Activated T-cell treated with anti-CD3 and anti-CD28 coated beads for 4 hours (primary cell): ENCODE measurements around the gene ITIH3.
"Not testable (repeated sequence)": the region's sequence is repeated elsewhere in the genome, so short reads cannot be mapped to it uniquely, and the experiment has no call there.

Source experiments
- DNase-seq: peaks from one replicate; pipeline ENCODE4 v3.0.0-alpha.2; 2020

The ITIH3 gene, protein sequence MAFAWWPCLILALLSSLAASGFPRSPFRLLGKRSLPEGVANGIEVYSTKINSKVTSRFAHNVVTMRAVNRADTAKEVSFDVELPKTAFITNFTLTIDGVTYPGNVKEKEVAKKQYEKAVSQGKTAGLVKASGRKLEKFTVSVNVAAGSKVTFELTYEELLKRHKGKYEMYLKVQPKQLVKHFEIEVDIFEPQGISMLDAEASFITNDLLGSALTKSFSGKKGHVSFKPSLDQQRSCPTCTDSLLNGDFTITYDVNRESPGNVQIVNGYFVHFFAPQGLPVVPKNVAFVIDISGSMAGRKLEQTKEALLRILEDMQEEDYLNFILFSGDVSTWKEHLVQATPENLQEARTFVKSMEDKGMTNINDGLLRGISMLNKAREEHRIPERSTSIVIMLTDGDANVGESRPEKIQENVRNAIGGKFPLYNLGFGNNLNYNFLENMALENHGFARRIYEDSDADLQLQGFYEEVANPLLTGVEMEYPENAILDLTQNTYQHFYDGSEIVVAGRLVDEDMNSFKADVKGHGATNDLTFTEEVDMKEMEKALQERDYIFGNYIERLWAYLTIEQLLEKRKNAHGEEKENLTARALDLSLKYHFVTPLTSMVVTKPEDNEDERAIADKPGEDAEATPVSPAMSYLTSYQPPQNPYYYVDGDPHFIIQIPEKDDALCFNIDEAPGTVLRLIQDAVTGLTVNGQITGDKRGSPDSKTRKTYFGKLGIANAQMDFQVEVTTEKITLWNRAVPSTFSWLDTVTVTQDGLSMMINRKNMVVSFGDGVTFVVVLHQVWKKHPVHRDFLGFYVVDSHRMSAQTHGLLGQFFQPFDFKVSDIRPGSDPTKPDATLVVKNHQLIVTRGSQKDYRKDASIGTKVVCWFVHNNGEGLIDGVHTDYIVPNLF

DNA sequence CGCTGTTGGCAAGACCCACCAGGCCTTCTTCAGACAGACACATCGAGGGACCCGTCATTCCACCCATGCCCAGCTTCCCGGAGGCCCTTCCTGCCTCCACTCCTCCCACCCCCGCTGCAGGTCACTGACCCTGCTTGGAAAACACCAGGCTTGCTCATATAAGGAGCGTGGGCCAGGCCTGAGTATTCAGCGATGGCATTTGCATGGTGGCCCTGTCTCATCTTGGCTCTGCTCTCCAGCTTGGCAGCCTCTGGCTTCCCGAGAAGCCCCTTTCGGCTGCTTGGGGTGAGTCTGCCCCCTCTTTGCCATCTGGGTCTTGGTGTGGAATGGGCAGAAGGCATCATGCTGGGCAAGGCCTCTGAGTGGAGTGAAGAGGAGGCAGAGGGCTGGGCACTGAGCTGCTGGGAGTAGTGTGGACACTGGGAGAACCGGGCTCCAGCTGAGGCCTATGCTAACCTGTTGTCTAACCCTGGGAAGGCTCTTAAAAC is at the start of gene ITIH3:
ITIH3 (plus strand) TSS at position 185 of the 488 bp plus-strand sequence; CDS start at position 193, 8 bp downstream.
- DNase-seq, result no peak

DNA sequence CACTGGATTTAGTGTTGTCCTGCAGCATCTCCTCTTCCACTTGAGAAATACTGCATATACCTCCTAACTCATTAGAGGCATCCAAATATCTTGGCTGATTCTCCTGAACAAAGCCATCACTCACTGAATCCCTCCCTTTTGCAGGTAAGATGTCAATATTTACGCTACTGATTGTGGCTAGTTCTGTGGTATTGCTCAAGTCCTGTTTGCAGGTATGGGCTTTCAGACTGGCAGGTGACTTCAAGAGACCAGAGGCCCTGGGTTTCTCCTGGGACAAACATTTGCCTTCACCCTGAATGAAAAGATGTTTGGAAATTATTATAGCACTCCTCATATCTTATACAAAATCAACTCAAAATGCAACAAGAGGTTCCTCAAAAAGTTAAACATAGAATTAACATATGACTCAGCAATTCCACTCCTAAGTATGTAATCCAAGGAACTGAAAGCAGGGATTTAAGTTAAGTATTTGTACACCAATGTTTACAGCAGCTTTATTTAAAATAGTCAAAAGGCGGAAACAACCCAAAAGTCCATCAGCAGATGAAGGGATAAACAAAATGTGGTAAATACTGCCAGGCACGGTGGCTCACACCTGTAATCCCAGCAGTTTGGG is 42.4 kb upstream of the ITIH3 start:
- DNase-seq, result no peak

DNA sequence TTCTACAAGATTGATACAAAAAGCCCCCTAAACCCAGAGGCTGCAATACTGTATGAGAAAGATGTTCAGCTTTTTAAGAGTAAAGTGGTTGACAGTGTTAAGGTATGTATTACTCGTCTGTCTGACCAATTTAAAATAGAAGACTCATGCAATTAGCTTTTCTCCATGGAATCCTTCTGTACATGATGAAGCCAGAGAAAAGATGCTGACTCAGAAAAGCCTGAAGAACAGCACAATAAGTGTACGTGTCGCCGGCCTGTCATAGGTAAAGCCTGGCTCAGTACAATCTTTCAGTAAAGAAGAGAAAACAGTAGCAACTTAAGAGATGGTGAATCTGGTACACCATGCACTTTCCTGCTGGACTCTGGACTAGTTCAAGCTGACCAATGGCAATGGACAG is 40.2 kb upstream of the ITIH3 start:
- no peak for DNase-seq

DNA sequence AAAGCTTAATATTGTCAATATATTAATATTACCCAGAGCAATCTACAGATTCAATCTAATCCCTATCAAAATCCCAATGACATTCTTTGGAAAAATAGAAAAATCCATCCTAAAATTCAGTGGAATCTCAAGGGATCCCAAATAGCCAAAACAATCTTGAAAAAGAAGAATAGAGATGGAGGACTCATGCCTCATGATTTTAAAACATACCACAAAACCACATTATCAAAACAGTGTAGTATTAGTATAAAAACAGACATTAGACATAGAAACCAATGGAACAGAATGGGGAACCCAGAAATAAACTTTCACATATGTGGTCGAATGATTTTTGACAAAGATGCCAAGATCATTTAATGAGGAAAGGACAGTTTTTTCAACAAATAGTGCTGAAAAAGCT is 38.5 kb upstream of the ITIH3 start:
- DNase-seq, result no peak

DNA sequence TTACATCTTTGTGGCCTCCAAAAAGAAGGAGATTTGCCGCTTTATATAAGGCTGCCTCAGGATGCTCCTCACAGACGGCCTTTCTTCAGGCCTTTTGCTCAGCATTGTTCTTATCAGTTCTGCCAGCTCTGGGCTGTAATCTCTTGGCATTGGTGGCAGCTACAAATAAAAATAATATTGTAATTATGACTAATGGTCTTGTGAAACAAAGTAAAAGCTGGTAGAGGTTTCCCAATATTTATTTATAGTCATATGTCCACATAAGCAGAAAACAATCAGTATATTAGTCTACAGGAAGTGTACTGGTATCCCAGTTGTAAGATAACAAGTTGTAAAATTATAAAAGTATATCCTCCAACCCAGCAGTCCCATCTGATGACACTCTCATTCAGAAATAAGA is 31.1 kb upstream of the ITIH3 start:
- no peak for DNase-seq

DNA sequence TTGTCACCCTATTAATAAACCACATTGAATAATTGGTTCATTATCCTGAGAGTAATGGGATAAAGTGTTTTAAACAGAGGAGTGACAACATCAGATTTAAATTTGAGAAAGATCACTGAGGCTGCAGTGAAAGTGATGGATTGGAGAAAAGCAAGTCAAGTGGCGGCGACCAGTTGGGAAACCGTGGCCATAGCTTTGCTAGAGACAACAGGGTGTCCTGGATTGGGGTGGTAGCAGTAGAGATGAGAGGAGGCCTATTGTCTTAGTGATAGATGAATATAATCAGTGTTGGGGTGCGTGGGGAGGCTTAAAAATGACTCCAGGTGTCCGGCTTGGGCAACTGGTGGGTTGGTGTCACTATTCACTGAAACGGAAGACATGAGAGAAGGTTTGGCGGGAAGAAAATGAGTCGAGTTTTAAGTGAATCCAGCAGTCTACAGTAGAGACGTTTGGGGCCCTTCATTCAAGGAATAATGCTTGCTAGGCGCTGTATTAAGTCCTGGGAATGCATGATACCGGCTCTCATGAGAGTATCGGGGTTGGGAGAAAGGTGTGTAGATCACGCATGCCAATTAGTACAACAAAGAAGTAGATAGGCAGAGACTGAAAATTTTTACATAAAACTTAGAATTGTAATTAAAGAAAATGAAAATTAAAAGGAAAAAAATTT is 24.7 kb upstream of the ITIH3 start:
- no peak for DNase-seq

DNA sequence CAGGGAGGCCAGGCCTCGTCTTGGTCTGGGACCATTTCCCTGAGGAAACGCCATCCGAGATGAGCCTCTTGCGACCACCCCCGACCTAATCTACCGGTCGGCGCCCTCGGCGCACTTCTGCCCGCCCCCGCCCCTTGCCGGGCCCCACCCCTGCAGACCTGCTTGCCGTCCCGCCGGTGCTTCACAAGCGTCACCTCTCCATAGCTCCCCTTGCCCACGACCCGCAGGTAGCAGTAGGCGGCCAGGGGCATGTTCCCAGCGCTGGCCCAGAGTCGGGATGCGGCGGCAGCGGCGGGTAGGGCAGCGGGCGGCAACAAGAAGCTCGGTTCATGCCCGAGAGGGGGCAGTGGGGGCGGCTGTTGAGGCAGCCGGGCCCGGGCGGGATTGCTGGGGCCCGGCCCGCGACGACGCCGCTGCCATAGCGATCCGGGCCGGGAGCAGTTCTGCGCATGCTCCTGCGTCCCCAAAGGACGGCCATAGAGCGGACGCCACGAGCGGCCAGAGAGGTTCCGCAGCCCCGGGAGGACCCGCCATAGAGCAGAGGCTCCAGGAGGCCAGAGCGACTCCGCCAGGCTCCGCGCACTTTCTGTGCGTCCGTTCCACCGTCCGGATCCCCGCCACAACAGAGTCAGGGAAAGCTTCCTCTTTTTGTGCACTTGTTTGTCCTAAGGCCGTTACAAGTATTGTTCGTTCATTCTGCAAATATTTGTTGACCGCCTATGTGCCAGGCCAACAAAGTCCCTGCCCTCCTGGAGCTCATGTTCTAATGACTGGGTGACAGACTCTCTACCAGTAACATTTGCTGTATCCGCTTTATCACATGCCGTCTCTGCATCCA is 23.9 kb upstream of the ITIH3 start, which contains the start of gene NEK4:
NEK4 (minus strand) TSS at position 445 of the 838 bp plus-strand sequence; CDS start at position 251, 194 bp downstream.
- peak; percentile 57 for DNase-seq

DNA sequence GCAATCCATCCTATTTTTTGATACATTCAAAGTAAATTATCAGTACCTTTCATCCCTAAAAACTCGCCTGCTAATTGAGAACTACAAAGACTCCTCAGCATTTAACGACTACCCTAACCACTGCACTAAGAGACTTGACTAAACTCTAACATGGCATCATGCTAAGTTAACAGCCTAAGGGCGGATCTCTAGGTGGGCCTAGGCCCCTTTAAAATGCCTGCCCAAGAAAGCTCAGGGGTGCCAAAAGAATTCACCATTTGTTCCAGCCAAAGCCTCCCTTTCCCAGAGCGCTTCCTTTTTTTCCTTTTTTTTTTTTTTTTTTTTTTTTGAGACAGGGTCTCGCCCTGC is 23.3 kb upstream of the ITIH3 start:
- DNase-seq, result no peak

DNA sequence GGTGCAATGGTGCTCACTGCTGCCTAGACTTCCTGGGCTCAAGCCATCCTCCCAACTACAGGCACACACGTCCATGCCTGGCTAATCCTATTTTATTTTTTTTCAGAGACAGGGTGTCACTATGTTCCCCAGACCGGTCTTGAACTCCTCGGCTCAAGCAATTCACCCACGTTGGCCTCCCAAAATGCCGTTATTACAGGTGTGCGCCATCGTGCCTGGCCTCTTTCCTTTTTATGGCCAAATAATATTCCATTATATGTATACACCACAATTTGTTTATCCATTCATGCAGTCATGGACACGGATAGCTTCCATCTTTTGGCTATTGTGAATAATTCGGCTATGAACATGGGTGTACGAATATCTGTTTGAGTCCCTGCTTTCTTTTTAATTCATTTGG is 22.9 kb upstream of the ITIH3 start:
- no peak for DNase-seq

DNA sequence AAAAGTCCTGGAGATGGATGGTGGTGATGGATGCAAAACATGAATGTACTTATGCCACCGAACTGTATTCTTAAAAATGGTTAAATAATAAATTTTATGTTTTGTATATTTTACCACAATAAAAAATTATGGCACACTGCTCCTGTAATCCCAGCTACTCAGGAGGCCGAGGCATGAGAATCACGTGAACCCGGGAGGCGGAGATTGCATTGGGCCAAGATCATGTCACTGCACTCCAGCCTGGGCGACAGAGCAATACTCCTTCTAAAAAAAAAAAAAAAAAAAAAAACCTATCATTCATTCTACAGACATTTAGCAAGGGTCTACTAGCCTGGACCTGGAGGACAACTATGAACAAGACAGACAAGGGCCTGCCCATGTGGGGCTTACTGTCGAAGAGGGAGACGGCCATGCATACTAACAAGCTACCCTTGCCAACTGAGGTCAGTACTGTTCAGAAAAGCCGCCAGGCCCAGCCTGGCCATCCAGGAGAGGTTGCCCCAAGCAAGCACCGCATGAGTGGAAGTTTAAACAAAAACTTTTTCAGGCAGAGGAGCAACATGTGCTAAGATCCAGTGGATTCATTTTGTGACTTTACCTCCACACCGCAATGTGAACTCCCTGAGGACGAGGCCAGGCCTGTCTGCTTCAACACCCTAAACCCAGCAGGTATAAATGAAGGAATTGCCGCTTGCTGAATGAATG is 21.1 kb upstream of the ITIH3 start:
- DNase-seq, result no peak

DNA sequence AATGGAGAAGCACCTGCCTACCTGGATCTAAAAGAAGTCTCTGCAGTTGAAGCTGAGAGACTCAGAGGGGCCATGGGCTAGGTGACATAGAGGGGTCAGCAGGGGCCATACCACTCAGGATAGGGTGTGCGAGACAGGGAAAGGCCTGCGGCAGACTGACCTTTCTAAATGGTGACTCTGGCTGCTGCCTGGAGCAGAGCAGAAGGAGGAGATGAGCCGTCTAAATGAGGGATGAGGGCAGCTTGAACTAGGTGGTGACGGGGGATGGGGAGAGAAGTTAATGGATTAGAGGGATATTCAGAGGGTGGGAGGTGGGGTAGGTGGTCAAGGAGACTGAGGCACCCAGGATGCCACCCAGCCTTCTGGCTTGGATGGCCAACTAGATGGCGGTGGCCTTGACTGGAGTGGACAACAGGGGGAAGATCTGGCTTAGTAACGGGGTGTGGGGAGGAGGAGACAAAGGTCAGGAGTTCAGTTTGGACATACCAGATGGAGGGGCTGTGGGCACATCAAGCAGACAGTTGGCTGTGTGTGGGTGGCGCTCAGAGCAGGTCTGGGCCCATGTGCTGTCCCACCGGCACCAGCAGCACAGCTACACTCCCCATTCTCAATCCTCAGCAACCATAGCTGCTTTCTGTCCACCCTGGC is 20.4 kb upstream of the ITIH3 start:
- no peak for DNase-seq

DNA sequence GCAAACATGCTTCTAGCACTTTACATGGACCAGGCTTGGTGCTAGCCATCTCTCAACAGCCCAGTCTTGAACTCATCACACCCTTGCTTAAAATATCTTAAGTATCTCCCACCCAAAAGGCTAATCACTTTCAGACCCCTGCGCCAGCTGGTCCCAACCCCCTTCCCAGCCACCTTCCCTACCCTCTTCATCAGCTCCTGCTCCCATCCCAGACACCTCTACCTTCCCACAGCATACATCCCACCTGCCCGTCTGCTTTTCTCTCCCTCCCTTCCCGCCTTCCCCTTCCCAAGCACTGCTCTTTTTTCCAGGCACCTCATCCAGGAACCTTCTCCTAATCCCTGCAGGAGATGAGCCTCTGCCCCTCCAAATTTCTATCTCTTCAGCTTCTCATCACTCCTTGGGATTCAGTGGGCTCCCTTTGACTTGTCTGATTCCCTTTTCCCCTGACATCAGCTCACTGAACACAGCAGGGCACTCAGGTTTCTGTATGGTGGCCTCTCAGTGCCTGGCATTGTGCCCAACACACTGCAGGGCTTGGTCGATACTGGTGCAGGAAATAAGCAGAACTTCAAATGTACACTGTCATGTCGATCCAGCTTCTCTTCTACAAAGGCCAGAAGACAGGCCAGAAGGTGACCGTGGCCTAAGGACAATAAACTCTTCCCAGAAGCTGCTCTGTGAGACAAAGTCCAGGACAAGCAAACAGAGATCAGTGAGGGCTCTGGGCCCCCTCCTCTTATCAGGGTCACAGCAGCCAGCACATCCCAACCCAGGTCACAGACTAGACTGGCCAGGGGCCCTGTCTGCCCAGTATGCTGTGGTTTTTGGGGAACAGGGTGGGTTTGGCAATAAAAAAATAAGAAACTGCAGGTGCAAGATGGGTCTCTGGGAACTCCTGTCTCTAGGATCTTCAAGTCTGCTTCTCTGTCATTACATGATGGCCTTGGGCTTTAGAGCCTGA is 19.4 kb upstream of the ITIH3 start:
- DNase-seq, result no peak

DNA sequence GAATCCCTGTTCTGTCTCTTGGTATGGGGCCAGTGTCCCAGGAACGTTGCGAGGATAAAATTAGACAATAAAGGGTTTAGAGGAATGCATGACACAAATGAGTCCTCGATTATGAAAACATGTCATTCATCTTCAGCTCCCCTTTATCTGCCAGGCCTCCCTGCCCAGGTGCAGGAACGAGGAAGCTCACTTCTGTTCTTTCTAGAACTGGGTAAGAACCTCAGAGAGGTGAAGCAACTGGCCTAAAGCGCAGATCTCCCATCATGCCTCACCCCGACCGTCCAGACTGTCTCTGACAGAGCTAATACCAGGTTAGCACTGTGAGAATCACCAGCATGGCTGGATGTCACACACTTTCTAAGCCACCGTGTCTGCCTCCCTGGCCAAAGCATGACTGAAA is 18.7 kb upstream of the ITIH3 start:
- DNase-seq, result no peak

DNA sequence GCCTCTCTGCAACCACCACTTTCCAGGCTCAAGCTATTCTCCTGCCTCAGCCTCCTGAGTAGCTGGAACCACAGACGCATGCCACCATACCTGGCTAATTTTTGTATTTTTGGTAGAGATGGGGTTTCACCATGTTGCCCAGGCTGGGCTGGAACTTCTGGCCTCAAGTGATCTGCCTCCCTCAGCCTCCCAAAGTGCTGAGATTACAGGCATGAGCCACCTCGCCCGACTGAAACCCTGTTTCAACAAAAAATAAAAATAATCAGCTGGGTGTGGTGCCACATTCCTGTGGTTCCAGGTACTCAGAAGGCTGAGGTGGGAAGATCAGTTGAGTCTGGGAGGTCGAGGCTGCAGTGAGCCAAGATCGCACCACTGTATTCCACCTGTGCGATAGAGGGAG is 18.1 kb upstream of the ITIH3 start:
- not testable (repeated sequence) for DNase-seq

DNA sequence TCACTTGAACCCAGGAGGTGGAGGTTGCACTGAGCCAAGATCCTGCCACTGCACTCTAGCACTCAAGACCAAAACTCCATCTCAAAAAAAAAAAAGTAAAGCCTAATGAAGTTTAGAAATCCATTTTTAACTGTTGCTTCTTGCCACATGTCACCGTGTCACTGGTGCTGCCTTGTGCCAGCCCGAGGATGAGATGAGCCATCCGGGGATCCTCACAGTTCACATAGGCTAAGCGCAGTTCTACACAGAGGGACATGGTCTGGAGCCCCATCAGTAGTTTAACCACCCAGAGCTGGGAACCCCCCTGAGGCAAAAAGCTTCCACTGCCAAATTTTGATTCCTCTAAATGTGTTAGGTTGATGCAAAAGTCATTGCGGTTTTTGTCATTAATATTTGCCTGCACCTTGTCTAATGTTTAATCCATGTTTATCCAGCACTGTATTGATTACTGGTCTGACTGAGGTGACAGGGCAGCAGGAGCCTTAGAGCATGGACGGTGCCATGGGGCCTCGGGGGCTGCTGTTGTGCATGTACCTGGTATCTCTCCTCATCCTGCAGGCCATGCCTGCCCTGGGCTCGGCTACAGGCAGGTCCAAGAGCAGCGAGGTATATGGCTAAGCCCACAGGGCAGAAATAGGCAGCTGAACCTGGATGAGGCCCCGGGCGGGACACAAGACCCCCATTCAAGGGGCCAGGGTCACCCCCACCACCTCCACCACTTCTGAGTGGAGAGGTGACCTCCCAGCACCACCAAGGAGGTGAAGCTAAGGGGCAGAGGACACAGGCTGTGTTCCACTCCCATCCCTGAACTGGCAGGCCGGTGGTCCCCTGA is 17.3 kb upstream of the ITIH3 start, which contains the start of gene ITIH1:
ITIH1 (plus strand) TSS at position 473 of the 832 bp plus-strand sequence; CDS start at position 490, 17 bp downstream.
- DNase-seq, result no peak

DNA sequence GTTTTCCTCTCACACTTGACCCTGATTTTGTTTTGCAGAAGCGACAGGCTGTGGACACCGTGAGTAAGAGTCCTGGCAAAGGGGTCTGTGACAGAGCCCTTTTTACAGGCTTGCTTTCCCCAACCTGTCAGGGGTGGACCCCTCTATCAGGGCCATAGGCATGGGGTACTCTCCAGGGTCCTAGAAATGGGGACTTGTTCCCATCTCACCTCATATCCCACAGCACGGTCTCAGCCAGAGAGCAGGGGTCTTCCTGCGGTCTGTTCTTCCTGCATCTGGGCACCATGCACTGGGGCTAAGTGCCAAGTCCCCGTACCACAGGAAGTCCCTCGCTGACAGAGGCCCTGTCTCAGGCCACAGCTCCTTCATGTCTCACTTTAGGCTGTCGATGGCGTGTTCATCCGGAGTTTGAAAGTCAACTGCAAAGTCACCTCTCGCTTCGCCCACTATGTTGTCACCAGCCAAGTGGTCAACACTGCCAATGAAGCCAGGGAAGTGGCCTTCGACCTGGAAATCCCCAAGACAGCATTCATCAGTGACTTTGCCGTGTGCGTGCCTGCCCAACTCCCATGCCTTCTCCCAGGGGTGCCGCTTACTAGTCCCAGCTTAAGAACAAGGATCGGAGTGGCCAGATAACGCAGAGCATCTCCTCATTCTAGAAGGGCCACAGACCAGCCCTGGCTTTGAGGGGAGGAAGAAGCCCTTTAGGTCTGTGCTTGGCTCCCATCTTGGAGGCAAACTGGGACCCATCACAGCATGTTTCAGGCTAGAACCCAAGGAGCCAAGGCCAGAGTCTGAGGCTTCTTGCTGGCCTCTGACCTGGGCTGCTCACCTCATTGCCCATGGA is 16.4 kb upstream of the ITIH3 start:
- no peak for DNase-seq
